GM18507 (cell line): Measurements from ENCODE around the gene SYK.
A peak's percentile ranks its signal among the peaks of the same experiment; 100 is the strongest.

Experiments used
- DNase-seq: peaks from one replicate; pipeline ENCODE4 v3.0.0; 2011; ENCODE audit warnings: low read depth; ENCODE audit not compliant: insufficient read length; ENCODE audit errors: extremely low spot score
- FAIRE-seq: peaks from 2 replicates; lab custom pipeline; 2011; peaks lifted over from hg19 to GRCh38; lab: Jason Lieb, UNC

SYK gene

DNA sequence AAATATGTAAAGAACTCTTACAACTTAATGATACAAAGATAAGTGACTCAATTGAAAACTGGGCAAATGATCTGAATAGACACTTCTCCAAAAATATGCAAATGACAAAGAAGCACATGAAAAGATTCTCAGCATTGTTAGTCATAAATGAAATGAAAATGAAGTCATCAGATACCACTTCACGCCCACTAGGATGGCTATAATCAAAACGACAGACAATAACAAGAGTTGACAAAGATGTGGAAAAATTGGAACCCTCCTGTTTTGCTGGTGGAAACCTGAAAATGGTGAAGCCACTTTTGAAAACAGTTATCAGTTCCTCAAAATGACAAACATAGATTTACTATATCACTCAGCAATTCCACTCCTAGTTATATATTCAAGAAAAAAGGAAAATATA, 7.9 kb upstream of the SYK start:
- peak; percentile 92 for FAIRE-seq
- no peak for DNase-seq

DNA sequence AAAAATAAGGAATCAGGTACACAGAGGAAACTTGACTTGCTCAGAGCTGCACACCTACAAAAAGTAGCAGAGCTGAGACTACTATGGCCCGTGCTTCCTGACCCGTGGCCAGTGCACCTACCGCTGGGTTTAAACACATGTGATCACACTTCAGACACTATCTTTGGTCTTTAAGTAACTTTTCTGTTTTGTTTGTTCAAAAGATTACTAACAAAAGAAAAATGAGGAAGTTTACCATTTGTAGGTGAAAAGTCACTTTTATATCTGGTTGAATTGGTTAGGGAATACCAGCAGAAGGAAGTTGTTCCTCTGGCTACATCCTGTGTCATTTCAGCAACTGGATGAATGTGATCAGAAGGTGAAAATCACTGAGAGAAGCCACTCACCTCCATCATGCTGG, 6.5 kb upstream of the SYK start:
- DNase-seq, result no peak
- peak; percentile 85 for FAIRE-seq

DNA sequence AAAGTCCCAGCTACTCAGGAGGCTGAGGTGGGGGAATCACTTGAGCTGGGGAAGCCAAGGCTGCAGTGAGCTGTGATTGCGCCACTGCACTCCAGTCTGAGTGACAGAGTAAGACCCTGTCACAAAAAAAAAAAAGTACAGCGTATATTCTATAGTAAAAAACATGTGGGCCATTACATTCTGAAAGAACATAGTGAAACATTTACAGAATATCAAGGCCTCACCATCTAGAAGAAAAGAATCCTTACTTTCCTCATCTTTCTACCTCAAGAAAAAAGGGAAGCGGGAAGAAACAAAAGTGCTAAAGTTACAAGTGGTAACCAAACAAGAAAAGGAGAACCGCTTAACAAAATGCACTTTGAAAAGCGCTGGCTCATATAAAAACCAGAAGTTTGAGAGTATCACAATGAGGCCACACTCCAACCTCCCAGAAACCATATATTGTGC, 5.7 kb upstream of the SYK start:
- FAIRE-seq (peak; percentile 87), DNase-seq (no peak)

DNA sequence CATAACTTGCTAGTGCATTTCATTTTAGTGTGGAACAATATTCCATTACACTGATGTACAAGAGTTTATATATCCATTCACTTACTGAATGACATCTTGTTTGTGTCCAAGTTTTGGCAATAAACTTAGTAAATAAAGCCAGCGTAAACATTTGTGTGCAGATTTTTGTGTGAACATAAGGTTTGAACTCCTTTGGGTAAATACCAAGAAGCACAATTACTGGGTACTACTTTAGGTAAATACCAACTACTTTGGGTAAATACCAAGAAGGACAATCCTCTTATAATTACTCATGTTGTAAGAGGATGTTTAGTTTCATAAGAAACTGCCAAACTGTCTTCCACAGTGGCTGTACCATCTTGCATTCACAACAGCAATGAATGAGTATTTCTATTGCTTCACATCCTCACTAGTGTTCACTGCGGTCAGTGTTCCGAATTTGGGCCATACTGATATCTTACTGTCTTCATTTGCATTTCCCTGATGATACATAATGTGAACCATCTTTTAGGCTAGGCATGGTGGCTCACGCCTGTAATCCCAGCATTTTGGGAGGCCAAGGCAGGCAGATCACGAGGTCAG, 2.3 kb upstream of the SYK start:
- DNase-seq (no peak), FAIRE-seq (peak; percentile 67)

DNA sequence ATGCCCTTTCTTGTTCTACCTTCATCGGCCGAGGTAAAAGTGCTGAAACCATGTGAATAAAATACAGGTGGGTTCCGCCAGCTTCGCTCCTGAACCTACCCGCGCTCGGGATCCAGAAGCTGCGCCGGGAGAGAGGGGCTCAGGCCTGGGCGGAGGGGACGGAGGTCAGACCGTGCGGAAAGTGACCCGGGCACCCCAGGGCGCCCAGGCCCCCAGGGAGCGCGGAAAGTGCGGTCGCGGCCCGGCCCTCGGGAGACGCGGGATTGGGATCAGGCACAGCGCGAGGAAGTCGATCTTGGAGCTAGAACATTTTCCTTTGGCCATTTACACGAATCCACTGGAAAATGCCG, 329 bp downstream of the SYK start:
- FAIRE-seq, result peak; percentile 26
- no peak for DNase-seq

DNA sequence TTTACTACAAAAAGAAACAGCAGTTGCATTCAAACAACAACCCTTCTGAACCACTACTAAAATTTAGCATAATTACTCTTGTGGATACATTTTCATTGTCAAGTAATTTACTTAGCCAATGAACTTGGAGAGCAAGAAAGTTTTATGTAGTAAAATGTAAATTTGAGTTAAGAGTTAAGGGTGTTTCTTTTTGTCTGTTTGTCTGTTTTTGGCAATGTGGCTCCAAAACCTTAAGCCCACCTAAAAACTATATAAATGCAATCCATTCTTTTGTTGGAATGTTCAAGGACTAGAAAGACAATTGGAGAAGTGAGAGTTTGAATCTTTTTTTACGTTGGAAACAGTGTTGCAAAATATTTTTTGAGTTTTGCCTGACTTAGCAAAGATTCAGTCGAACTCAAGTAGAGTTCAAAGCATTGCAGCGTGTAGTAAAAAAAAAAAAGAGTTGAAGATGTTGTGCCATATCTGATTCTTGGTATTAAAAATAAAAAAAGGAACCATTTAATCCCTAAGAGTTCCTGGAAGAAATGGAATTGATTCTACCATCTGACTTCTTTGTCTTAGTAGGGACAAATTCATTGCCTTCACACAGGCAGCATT, 867 bp downstream of the SYK start:
- no peak for DNase-seq

DNA sequence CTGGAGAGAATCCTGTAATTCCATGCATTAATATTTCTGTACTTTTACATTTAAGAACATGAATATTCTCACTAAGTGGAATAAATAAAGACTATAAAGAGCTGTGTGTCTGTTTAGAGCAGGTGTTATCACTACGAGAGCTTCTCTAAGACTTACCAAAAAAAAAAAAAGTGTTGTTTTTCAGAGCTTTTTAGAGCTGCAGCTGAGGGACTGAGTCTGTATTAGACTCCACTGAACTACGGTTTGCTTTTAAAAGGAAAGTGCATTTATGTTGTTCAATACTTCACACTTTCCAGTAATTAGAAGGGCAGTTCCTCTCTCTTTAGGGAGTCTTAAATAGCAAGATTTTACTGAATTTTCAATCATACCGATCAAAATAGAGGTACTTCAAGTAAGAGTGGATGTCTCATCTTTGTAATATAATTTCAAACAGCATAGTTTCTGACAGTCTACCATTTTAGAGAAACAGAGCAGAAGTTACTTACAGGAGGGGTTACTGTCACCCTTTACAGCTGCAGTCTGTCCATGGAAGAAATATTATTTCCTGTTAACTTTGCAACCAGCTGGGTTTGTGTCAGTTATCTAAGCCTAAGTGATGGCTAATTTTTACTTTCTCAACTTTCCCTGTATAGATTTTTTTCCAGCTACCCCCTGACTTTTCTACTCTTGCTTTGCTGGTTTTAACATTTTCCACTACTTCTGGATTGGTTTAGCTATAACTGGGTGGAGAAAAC, 2.4 kb downstream of the SYK start:
- DNase-seq (no peak), FAIRE-seq (peak; percentile 80)

More for the DNA sequence above, 867 bp downstream of the SYK start:
- FAIRE-seq, result peak; percentile 64

DNA sequence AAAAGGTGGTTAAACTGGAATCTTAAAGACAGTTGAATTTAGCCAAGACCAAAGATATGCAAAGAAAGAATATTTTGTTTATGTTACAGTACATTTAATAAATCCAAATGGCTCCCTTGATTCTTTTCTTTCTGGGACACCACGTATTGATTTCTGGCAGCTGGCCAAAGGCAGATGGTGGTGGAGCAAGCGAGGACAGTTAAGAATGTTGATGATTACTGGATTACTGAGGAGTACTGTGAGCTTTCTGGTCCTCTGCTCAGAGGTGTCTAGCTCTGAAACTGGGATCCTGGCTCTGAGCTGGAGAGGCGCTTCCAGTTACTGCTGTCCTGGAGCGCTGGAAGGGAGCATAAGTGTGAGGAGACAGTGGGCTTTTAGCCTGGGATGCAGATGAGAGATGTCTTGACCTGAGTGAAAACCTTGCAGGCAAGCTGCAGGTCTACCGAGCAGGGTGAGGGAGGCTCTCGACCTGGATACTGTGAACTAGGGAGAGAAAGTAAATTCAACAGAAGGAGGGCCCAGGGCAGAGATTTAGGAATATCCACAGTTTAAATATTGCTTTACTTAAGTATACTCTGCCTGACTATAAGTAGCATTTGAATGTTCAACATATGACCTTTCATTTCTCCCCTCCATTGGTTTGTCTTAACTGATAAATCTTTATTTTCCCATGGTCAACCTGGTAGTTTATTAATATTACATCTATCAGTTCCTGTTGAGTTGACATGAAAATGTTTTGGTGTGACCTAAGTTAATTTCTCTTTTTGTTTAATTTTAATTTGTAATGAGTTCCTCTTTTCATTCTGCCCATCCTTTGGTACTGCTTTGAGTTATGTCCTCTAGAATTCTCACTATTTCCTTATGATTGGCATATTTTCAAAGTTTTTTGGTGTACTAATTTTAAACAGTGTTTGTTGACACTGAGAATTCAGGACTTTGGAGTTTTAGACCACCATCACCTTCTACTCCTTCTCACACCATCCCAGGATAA, 3.7 kb downstream of the SYK start:
- DNase-seq, result no peak

DNA sequence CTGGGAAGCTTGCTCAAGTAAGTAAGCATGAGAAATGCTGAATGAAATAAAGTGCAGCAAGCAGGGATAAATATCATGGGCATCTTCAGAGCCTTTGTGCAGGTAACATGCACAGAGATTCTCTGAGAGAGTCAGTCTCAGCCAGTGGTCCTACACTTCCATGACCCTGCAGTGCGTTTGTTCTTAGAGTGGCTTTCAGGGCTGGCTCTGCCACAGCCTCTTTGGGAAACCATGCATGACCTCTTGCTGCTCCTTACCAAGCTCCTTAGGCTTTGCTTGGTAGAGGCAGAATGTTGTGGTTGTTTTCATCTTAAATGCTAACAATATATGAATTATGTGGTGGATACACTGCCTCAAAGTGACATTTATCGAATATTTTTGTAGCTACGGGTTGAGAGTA, 5.4 kb downstream of the SYK start:
- peak; percentile 73 for FAIRE-seq

More for the DNA sequence above, 3.7 kb downstream of the SYK start:
- no peak for FAIRE-seq

DNA sequence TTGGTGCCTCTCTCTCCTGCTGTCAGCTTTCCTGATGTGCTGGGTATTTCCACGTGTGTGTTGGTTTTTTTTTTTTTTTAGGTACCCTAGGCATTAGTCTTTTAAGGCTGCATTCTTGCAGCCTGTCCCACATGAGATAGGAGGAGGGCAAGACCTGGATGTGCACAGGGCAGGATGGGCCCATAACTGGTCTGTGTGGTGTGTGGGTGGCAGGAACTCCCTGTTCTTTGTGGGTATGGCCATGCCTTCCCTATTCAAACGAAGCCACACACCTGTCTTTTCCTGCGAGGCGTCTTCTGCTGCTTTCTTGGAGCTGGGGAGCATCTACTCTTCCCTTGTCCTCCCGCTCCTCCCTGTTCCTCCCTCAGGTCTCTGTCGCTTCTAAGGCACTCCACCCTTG, 6.8 kb downstream of the SYK start:
- FAIRE-seq, result no peak
- no peak for DNase-seq

More for the DNA sequence above, 5.4 kb downstream of the SYK start:
- no peak for DNase-seq

DNA sequence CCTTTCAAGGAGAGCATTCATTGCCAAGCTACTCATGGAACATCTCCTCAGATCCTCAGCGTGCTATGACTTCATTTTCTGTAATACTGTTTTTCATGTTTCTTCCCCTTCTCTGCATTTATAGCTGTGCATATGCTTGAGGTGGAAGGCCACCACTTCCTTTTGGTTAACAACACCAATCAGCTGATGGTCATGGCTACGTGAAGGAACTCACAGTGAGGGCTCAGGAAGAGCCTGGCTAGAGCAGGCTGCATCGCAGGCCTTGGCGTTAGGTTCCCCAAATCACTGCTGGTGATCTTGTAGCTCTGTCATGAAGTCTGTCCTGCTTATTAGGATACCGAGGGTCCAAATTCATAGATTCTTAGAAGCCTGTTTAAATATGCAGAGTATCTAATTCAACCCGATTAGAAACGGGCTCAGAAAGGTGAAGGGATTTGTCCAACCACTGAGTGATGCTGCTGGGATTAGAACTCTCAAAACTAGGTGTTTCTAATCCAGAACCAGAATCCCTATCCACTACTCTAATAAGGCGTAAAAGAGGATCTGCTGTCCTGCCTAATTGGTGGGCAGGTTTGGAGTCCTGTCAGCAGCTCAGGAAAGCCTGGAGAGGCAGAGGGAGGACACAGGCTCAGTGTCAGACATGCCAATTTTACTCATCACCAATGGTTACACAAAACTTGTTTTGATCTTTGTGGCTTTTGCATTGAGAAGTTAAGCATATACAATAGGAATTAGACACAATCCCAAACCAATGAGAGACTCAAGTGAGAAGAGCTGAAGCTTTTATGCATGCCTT, 7.5 kb downstream of the SYK start:
- peak; percentile 86 for FAIRE-seq

DNA sequence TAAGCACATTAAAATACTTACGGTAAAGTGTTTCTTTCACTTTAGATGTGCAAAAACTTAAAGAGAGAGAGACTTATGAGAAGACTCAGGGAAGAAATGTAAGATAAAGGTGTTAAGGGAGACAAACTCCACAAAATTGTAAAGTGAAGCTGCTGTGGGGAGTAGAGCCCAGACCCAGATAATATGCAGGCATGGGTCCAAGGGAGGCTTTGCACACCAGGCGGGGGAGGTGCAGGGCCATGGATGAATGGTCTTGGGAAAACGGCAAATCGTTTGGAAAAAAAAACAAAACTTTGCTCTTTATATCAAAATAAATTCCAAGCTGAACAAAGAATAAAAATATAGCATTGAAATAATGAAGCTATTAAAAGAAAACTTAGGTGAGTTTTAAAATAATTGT, 9.1 kb downstream of the SYK start:
- FAIRE-seq (peak; percentile 59), DNase-seq (no peak)

More for the DNA sequence above, 7.5 kb downstream of the SYK start:
- DNase-seq, result no peak

DNA sequence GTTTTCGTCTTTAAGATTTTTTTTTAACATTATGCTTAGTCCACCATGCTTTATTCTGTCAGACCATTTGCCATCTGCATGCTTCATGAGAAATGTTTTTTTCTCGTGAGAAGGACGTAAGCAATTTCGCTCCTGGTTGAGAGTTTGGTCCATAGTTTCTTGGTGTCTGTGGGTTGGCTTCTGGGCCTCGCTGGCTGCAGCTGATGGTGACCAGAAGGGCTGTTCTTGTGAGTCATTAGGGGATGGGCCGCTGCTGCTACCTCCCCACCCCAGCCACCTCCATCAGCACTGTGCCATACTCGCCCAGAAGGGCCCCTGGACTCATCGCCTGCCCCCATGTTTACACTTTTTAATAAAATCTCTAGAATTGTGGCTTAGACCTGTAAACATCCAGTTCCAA, 11.4 kb downstream of the SYK start:
- no peak for FAIRE-seq
- DNase-seq, result no peak

DNA sequence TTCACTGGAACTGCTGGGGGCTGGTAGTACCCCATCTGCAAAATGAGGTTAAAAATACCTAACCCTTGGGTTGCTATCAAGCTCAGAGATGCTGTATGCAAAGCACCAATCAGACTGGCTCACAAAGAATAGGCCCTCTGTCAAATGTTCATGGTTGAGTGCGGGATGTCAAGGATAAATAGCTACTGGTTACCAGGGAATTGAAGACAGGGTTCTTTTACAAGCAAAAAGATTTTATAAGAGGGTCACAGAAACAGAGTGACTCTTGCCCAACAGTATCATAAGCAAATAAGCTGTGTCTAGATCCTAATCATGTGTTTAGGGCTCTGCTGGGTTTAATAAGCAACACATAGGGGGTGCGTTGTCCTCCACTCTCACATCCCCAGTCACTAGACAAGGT, 11.9 kb downstream of the SYK start:
- no peak for DNase-seq
- peak; percentile 29 for FAIRE-seq

DNA sequence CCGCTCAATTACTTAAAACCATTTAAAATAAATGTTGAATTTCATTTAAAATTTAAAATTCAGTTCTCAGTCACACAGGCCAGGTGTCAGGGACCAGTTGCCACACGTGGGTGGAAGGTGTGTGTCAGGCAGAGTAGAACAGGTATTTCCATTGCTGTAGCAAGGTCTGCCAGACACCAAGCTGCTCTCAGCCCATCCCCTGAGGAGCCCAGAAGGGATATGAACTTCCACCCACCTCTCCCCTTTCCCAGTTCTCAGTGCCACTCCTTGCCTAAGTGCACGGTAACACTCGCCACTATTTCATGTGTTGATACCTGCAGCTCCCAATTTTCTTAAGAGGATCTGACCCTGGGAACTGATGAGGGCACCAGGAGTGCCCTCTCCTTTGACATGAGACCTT, 12.7 kb downstream of the SYK start:
- DNase-seq, result no peak
- peak; percentile 56 for FAIRE-seq

DNA sequence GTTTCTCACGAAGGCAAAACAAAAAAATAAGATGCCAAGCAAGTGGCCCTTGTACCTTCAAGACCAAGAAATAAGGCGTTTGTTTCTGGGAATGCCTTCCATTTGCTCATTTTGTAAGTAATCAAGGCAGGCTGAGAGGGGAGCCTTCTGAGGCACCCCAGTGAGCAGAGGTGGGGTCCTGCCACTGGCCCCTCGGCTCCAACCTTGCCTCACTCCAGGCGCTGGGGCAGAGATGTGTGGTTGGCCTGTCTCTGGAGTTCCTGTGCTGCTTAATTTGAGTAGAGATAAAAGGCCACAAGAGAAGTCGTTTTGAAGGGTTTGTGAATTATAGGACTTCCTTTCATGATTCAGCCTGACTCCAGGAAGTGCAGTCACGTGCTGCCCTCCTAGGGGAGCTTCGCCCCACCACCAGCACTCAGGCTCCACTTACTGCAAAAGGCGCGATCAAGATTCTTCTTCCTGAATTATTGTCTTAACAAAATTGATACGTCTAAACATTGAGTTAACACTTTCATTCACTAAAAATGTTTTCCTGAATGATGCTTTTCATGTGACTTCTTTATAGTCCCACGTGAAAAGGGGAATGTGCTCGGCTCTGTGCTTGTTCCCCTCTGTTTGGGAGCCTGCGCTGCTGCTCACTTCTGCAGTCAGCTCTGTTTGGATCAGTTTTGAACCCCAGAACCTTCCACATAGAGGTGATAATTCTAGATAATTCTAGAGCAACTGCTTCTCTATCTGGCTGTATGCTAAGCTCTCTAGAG, 13.7 kb downstream of the SYK start:
- no peak for DNase-seq

DNA sequence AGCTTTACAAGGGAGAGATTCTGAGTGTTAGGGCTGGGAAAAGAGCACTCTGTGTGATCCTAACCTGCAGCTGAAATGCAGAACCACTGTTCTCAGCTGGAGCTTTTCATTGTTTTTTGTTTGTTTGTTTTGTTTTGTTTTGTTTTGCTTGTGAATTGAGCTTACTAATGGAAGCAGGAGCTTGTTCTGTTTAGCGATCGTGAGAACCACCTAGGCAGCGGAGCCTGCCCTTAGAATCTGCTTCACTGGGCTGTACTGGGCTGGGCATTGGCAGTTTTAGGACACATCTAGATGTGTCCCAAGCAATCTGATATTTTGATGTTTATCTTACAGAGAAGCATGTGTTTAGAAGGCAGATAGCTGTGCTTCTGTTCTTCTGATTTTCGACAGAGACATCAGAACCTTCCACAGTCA, 14.3 kb downstream of the SYK start:
- FAIRE-seq, result peak; percentile 9
- no peak for DNase-seq

More for the DNA sequence above, 13.7 kb downstream of the SYK start:
- peak; percentile 95 for FAIRE-seq

DNA sequence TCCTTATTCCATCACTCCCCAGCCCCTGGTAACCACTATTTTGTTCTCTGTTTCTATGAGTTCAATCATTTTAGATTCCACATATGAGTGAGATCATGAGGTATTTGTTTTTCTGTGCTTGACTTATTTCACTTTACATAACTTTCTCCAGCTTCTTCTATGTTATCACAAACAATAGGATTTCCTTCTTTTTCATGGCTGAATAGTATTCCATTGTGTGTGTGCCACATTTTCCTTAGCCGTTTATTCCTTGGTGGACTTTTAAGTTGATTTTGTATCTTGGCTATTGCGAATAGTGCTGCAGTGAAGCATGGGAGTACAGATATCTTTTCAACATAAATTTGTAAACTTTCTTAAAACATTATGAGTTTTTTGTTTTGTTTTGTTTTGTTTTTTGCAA, 15.1 kb downstream of the SYK start:
- DNase-seq (no peak), FAIRE-seq (no peak)
